NOMO-1 treated with DMSO at 0.1 percent for 48 hours (cell line): Measurements from ENCODE around the gene NADK.
A peak's percentile ranks its signal among the peaks of the same experiment; 100 is the strongest.
"Not testable (repeated sequence)": the region's sequence is repeated elsewhere in the genome, so short reads cannot be mapped to it uniquely, and the experiment has no call there.

Experiments
- DNase-seq: peaks from one replicate; lab custom pipeline; 2025; ENCODE audit not compliant: unreplicated experiment; lab: John Stamatoyannopoulos, UW

Gene NADK

GRCh38 chr1:1749941-1750340 is 28.3 kb downstream of the NADK start:
- DNase-seq: not testable (repeated sequence)

GRCh38 chr1:1748686-1749321 is 29.5 kb downstream of the NADK start:
- no peak for DNase-seq

- not testable (repeated sequence) for DNase-seq
Measured at GRCh38 chr1:1746566-1746909, 31.7 kb downstream of the NADK start.

GRCh38 chr1:1745651-1746565 is 32.4 kb downstream of the NADK start:
- peak; percentile 61 for DNase-seq

- DNase-seq: not testable (repeated sequence)
Measured at GRCh38 chr1:1742529-1742928, 35.7 kb downstream of the NADK start.

- not testable (repeated sequence) for DNase-seq
Measured at GRCh38 chr1:1741013-1741412, 37.3 kb downstream of the NADK start.

GRCh38 chr1:1738799-1739337 is 39.4 kb downstream of the NADK start:
- DNase-seq: not testable (repeated sequence)

GRCh38 chr1:1737675-1738590 is 40.3 kb downstream of the NADK start:
- DNase-seq: not testable (repeated sequence)

GRCh38 chr1:1732381-1732780 is 45.9 kb downstream of the NADK start:
- no peak for DNase-seq

- no peak for DNase-seq
Measured at GRCh38 chr1:1730870-1731269, 47.4 kb downstream of the NADK start.

- DNase-seq: not testable (repeated sequence)
Measured at GRCh38 chr1:1730230-1730629, 48.0 kb downstream of the NADK start.

- not testable (repeated sequence) for DNase-seq
Measured at GRCh38 chr1:1729116-1729816, 49.0 kb downstream of the NADK start.

GRCh38 chr1:1728308-1729005 is 49.8 kb downstream of the NADK start:
- DNase-seq: peak; percentile 49

GRCh38 chr1:1727131-1727651 is 51.1 kb downstream of the NADK start:
- DNase-seq: not testable (repeated sequence)

GRCh38 chr1:1726088-1726487 is 52.2 kb downstream of the NADK start:
- DNase-seq: not testable (repeated sequence)

- DNase-seq: peak; percentile 97
Measured at GRCh38 chr1:1724035-1724864, 54.0 kb downstream of the NADK start, which contains the start of gene CDK11A. TSS of gene CDK11A (minus strand) at chr1:1724357. CDS start at chr1:1722818, 1,539 bp downstream.

GRCh38 chr1:1721201-1721600 is 57.1 kb downstream of the NADK start:
- no peak for DNase-seq

- not testable (repeated sequence) for DNase-seq
Measured at GRCh38 chr1:1715109-1715883, 63.0 kb downstream of the NADK start.
